Esophagus muscularis mucosa (tissue), 4 donors: ENCODE data around the gene TK1. TPM values are rescaled to one million over a fixed set of nuclear protein-coding genes. Genes with fewer than 3 reads are reported as not detected.

Experiments
- DNase-seq: peaks from one replicate; pipeline ENCODE4 v3.0.0-alpha.2; 2017; ENCODE audit errors: extremely low spot score
- H3K27ac ChIP-seq, 4 donors: fragments of 200-600 bp; sonication (generic); replicated peaks in 1 of 4; 1 replicate in 3 of 4; 2 replicates in 1 of 4; pipeline ENCODE4 v1.5.1; 2016 to 2019; ENCODE audit warnings: mild to moderate bottlenecking in 1 of 4
- H3K27me3 ChIP-seq, 4 donors: fragments of 200-600 bp; sonication (generic); one replicate each; pipeline versions ENCODE4 v1.5.1 to v1.6.0; 2016 to 2019
- H3K36me3 ChIP-seq, 4 donors: fragments of 200-600 bp; sonication (generic); one replicate each; pipeline ENCODE4 v1.5.1; 2016 to 2019
- H3K4me1 ChIP-seq, 4 donors: fragments of 200-600 bp; sonication (generic); one replicate each; pipeline ENCODE4 v1.5.1; 2016 to 2019
- H3K4me3 ChIP-seq, 4 donors: fragments of 200-600 bp; sonication (generic); 1 replicate in 2 of 4; 2 replicates in 2 of 4; pipeline ENCODE4 v1.5.1; 2016 to 2019; ENCODE audit warnings: mild to moderate bottlenecking in 4 of 4, moderate library complexity in 1 of 4
- H3K9me3 ChIP-seq, 4 donors: fragments of 200-600 bp; sonication (generic); 1 replicate in 3 of 4; 2 replicates in 1 of 4; pipeline ENCODE4 v1.5.1; 2016 to 2019
- CTCF ChIP-seq, 3 experiments: fragments of 200-600 bp in 2 of 3; fragments of 450-650 bp in 1 of 3; sonication (generic) in 2 of 3; IDR thresholded peaks; one replicate each; pipeline ENCODE4 v1.5.1; 2017 to 2019; ENCODE audit warnings: antibody characterized with exemption in 3 of 3, mild to moderate bottlenecking in 2 of 3, moderate library complexity in 1 of 3
- EP300 ChIP-seq: sonication (generic); formaldehyde crosslinking; IDR thresholded peaks from one replicate; pipeline ENCODE4 v1.6.1; 2017; ENCODE audit warnings: antibody characterized with exemption
- POLR2A ChIP-seq: fragments of 450-650 bp; IDR thresholded peaks from one replicate; pipeline ENCODE4 v1.6.1; 2017; ENCODE audit warnings: antibody characterized with exemption, moderate library complexity, mild to moderate bottlenecking, low read depth
- POLR2AphosphoS5 ChIP-seq, 2 donors: sonication (generic); formaldehyde crosslinking; IDR thresholded peaks; one replicate each; pipeline ENCODE4 v1.6.1; 2017; ENCODE audit warnings: antibody characterized with exemption in 2 of 2
- WGBS: methylation state at CpG from one replicate; pipeline ENCODE4 v1.1.5; 2018; 5-methylcytosine and 5-hydroxymethylcytosine counted together
- intact Hi-C: fragments of 100-400 bp; cut with DNase I; formaldehyde crosslinking; loops from one replicate; pipeline ENCODE4 v1.15.1; 2023
- total RNA-seq, 4 donors: library from RNA; depleted of rRNA; stranded (reverse); fragments of >200 nt; gene quantifications; one replicate each; pipeline versions ENCODE4 v1.1.0 to v1.2.1, GENCODE V29; 2016

TK1 gene
- total RNA-seq, 4 donors from 2014 or later: 7.9 to 22.1 (median 14.5) TPM

- no peak overlapping the region for H3K27ac ChIP-seq
- DNase-seq: no peak
- TF ChIP-seq POLR2AphosphoS5 (IDR thresholded peaks at IDR 0.05) (no peak), EP300 (no peak), CTCF (IDR thresholded peaks at IDR 0.05) (no peak), POLR2A (no peak)
- 92% methylated on average over 14 of the region's 17 CpGs for WGBS
- peaks cover 6 to 38% (median 29%) of the 10 kb centered on the region in 4 donors for H3K4me1 ChIP-seq
- H3K4me3 ChIP-seq: no peak overlapping the region
- H3K36me3 ChIP-seq: no peaks in the 10 kb centered on the region
- no peaks in the 10 kb centered on the region for H3K9me3 ChIP-seq
- intact Hi-C loops: no loop called here
- H3K27me3 ChIP-seq: no peaks in the 10 kb centered on the region
Observed at GRCh38 chr17:78138204-78139060, 48.4 kb downstream of the TK1 start.

GRCh38 chr17:78137392-78138203, 49.3 kb downstream of the TK1 start:
- intact Hi-C loops: no loop called here
- 82% methylated on average over 12 of the region's 26 CpGs for WGBS

GRCh38 chr17:78135858-78136500, 50.9 kb downstream of the TK1 start:
- peaks cover 5 to 16% (median 8%) of the 10 kb centered on the region in 4 donors for H3K27me3 ChIP-seq
- H3K4me1 ChIP-seq: peaks cover 16 to 39% (median 34%) of the 10 kb centered on the region in 4 donors
- no peak overlapping the region for H3K27ac ChIP-seq
- H3K4me3 ChIP-seq: no peak overlapping the region
- no peak for TF ChIP-seq EP300
- H3K36me3 ChIP-seq: no peaks in the 10 kb centered on the region
- no peaks in the 10 kb centered on the region for H3K9me3 ChIP-seq
- intact Hi-C loops: no loop called here
- DNase-seq: no peak
- WGBS: 94% methylated on average over 9 of the region's 9 CpGs

More at GRCh38 chr17:78137392-78138203, 49.3 kb downstream of the TK1 start:
- Histone ChIP-seq H3K27ac (no peak overlapping the region), H3K4me3 (no peak overlapping the region), H3K27me3 (peaks cover 0 to under 1% (median 0%) of the 10 kb centered on the region in 4 donors), H3K4me1 (peaks cover 6 to 36% (median 30%) of the 10 kb centered on the region in 4 donors), H3K9me3 (no peaks in the 10 kb centered on the region), H3K36me3 (no peaks in the 10 kb centered on the region)
- no peak for DNase-seq
- TF ChIP-seq POLR2A (no peak), EP300 (no peak), CTCF (IDR thresholded peaks at IDR 0.05) (peak in 1 of 3 experiments; percentile 4)

- Histone ChIP-seq H3K27me3 (peaks cover 5 to 24% (median 8%) of the 10 kb centered on the region in 4 donors), H3K36me3 (no peaks in the 10 kb centered on the region), H3K4me3 (no peak overlapping the region), H3K9me3 (no peaks in the 10 kb centered on the region), H3K4me1 (peaks cover 17 to 39% (median 32%) of the 10 kb centered on the region in 4 donors), H3K27ac (no peak overlapping the region)
- 92% methylated on average over 2 of the region's 9 CpGs for WGBS
- no peak for TF ChIP-seq POLR2AphosphoS5 (IDR thresholded peaks at IDR 0.05)
- TF ChIP-seq POLR2A: no peak
- TF ChIP-seq CTCF (IDR thresholded peaks at IDR 0.05): no peak
- TF ChIP-seq EP300: no peak
- intact Hi-C loops: no loop called here
- DNase-seq: no peak
Observed at GRCh38 chr17:78134899-78135385, 51.9 kb downstream of the TK1 start.
